Upper lobe of right lung (tissue), 1 donor: ENCODE data around the gene CBLN4. TPM values are rescaled to one million over a fixed set of nuclear protein-coding genes. Genes with fewer than 3 reads are reported as not detected.
A peak's percentile ranks its signal among the peaks of the same experiment; 100 is the strongest.

Source experiments
- ATAC-seq: fragments of 200-7000 bp; cut with Tn5 transposase; one replicate; pipeline ENCODE4 v1.9.1; 2020; ENCODE audit warnings: mild to moderate bottlenecking, moderate library complexity
- DNase-seq: peaks from one replicate; pipeline ENCODE4 v3.0.0-alpha.2; 2020
- H3K27ac ChIP-seq: fragments of 200-600 bp; one replicate; pipeline ENCODE4 v1.8.0; 2022
- H3K27me3 ChIP-seq: fragments of 200-600 bp; one replicate; pipeline ENCODE4 v1.8.0; 2022; ENCODE audit warnings: mild to moderate bottlenecking
- H3K36me3 ChIP-seq: fragments of 200-600 bp; one replicate; pipeline ENCODE4 v1.8.0; 2022
- H3K4me1 ChIP-seq: fragments of 200-600 bp; one replicate; pipeline ENCODE4 v1.8.0; 2022
- H3K4me3 ChIP-seq: fragments of 200-600 bp; one replicate; pipeline ENCODE4 v1.8.0; 2022; ENCODE audit warnings: mild to moderate bottlenecking
- H3K9me3 ChIP-seq: fragments of 200-600 bp; one replicate; pipeline ENCODE4 v1.8.0; 2022
- CTCF ChIP-seq: fragments of 200-600 bp; IDR thresholded peaks from one replicate; pipeline ENCODE4 v1.8.0; 2022; ENCODE audit warnings: antibody characterized with exemption
- intact Hi-C: fragments of 100-400 bp; cut with DNase I; formaldehyde crosslinking; loops from one replicate; pipeline ENCODE4 v1.11.0; 2022
- total RNA-seq: library from RNA; stranded (reverse); fragmentation: NEBNext Ultra II Directional; extraction: Animal tissue kit (Norgen Biotek cat#: 25700); gene quantifications from one replicate; pipeline ENCODE4 v1.2.1, GENCODE V29; 2021
- donor health status: DM: no; HTN: yes; CAD: no; lungs with severe emphysema.

CBLN4 gene
- total RNA-seq, 1 donor from 2014 or later, result 1.5 TPM

GRCh38 chr20:56014998-56015397, 9.7 kb upstream of the CBLN4 start:
- TF ChIP-seq CTCF, result no peak

GRCh38 chr20:56014151-56014550, 8.8 kb upstream of the CBLN4 start:
- no peaks in the 10 kb centered on the region for H3K27me3 ChIP-seq
- H3K36me3 ChIP-seq, result no peaks in the 10 kb centered on the region
- ATAC-seq, result no peak
- intact Hi-C loops, result no loop called here
- DNase-seq, result no peak
- H3K27ac ChIP-seq, result no peak overlapping the region
- no peak overlapping the region for H3K4me3 ChIP-seq
- no peaks in the 10 kb centered on the region for H3K4me1 ChIP-seq
- no peak for TF ChIP-seq CTCF
- no peaks in the 10 kb centered on the region for H3K9me3 ChIP-seq

More at GRCh38 chr20:56014998-56015397, 9.7 kb upstream of the CBLN4 start:
- Histone ChIP-seq H3K4me3 (no peak overlapping the region), H3K27me3 (no peaks in the 10 kb centered on the region), H3K9me3 (no peaks in the 10 kb centered on the region), H3K27ac (no peak overlapping the region), H3K36me3 (no peaks in the 10 kb centered on the region), H3K4me1 (no peaks in the 10 kb centered on the region)
- DNase-seq (no peak), ATAC-seq (no peak)
- intact Hi-C loops, result no loop called here

DNA sequence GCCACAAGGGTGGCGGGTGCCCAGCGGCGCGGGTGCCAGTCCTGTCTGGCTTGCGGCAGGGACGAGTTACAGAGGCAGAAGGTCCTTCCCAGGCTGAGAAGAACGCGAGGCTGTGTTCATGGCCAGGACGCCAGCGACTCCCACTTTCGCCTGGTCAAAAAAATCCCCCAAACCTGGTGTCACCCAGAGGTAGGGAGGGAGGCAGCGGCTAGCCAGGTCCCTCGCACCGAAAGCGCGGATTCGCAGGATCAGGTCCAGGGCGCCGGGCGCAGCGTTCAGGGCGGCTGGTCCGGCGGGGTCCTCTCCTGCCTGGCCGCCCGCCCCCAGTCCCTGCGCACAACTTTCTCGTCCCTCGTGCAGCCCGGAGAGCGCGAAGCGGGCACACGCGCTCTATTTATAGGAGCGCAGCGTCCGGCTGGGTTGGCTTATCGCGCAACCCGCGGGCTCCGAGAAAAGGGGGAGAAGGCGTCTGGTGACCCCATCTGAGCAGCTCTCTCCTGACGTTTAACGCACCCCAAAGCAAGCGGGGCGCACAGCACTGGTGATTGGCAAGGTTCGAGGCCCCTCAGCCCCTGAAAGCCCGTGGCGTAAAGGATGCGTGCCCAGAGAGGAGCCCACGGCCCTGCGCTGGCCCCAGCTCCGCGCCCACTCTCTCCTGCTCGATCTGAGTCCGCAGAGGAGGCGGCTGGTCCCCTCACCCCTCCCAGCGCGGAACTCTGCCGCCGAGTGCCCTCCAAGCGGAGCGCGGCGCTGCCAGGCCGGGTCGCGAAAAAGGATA, 519 bp downstream of the CBLN4 start:
- Histone ChIP-seq H3K4me3 (peak overlapping the region; percentile 16), H3K36me3 (no peaks in the 10 kb centered on the region), H3K4me1 (no peaks in the 10 kb centered on the region), H3K9me3 (no peaks in the 10 kb centered on the region), H3K27ac (no peak overlapping the region), H3K27me3 (peaks cover 61% of the 10 kb centered on the region)
- intact Hi-C loops, result no loop called here
- TF ChIP-seq CTCF, result no peak
- ATAC-seq (no peak), DNase-seq (no peak)

GRCh38 chr20:56004007-56004406, 1.3 kb downstream of the CBLN4 start:
- peaks cover 61% of the 10 kb centered on the region for H3K27me3 ChIP-seq
- intact Hi-C loops, result no loop called here
- peak overlapping the region; percentile 8 for H3K4me3 ChIP-seq
- H3K36me3 ChIP-seq, result no peaks in the 10 kb centered on the region
- DNase-seq, result peak; percentile 74
- H3K4me1 ChIP-seq, result no peaks in the 10 kb centered on the region
- peak; percentile 87 for ATAC-seq
- no peaks in the 10 kb centered on the region for H3K9me3 ChIP-seq
- no peak overlapping the region for H3K27ac ChIP-seq
- no peak for TF ChIP-seq CTCF

DNA sequence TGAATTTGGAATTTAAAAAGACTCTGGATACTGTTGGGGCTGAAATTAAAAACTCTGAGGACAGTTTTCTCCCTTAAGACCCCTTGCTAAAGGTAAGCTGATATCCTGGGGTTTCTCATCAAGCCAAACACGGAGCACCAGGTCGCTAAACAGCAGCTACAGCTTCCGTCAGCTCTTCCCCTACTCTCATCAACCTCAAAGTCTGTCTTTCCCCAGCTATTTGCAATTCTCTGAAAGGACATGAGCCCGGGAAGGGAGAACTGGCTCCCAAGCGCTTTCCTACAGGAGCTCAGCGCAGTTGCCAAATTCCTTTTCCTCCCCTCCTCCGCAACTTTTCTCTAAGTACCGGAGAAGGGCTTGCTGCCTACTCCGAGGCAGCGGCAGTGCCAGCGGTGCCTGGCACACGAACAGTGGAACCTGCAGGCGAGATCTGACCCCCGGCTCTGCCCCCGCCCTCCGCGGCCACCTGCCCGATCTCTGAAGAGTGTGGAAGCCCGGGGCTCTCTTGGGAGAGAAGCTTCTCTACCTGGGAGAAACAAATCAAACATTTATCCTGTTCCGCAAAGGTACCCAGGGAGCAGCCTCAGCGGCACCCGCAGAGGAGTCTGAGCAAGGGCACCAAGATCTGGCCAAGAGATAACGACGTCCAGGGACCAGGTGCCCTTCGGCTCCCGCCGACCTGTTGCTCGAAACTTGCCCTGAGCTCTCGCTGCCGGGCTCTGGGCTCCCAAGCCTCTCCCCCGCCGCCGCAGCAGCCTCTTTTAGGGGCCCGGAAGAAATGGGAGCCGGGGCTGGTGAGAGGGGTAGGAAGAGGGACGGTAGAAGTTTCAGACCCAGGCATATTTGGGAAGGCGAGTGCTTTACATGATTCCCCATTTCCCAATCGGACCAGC, 2.2 kb downstream of the CBLN4 start:
- ATAC-seq (peak; percentile 61), DNase-seq (no peak)
- intact Hi-C loops, result no loop called here
- no peaks in the 10 kb centered on the region for H3K36me3 ChIP-seq
- H3K4me3 ChIP-seq, result peak overlapping the region; percentile 8
- H3K9me3 ChIP-seq, result no peaks in the 10 kb centered on the region
- H3K27me3 ChIP-seq, result peaks cover 61% of the 10 kb centered on the region
- no peak overlapping the region for H3K27ac ChIP-seq
- no peak for TF ChIP-seq CTCF
- no peaks in the 10 kb centered on the region for H3K4me1 ChIP-seq
